HG03025 (cell line): Measurements from ENCODE around the gene FREM2.

Experiments
- ATAC-seq: cut with Tn5 transposase; IDR thresholded peaks from one replicate; pipeline ENCODE4 v1.9.1; 2021; ENCODE audit warnings: mild to moderate bottlenecking, moderate library complexity; ENCODE audit not compliant: unreplicated experiment, low FRiP score

Gene FREM2

DNA sequence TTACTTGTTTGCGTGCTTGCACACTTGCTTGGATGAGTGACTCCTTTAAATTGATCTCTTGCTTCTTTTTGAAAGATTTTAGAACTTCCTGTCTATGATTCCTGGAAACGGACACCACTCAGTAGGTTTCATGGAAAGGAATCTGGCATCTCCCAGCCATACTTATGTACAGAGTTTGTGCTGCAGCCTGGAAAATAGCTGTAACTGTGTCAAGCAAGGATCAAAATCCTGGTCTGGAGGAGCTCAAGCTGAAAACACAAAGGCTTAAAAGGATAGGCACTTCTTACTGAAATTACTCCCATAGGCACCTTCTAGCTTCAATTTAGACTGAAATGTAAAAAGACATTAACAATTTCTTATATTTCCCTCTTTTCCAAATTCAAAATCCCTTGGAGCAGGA lies 1.4 kb upstream of the FREM2 start:
- ATAC-seq = no peak

DNA sequence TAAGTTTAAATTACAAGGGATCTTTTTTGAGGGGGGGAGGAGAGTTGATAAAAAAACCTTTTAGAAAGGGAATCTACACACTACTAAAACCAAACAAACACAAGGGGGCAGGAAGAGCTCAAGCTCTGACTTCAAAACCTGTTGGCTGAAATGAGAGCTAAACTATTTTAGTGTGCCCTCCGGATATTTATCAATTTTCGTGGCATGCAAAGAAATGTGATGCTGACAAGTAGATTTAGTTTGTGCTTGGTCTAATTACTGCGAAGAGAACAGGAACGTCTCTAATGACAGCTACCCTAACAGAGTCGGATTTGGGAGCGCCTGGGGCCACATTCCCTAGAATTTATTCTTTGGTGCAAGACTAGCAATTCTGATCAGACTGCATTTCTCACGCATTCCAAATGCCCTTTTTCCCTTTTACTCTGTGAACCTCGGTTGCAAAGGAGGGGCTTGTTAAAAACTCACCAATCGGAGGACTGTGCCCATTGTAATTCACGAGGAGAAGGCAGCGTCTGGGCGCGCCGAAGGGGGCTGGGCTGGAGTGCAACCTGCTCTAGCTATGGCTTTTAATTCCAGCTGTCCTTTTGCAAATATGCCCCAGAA lies 802 bp upstream of the FREM2 start:
- ATAC-seq = no peak

DNA sequence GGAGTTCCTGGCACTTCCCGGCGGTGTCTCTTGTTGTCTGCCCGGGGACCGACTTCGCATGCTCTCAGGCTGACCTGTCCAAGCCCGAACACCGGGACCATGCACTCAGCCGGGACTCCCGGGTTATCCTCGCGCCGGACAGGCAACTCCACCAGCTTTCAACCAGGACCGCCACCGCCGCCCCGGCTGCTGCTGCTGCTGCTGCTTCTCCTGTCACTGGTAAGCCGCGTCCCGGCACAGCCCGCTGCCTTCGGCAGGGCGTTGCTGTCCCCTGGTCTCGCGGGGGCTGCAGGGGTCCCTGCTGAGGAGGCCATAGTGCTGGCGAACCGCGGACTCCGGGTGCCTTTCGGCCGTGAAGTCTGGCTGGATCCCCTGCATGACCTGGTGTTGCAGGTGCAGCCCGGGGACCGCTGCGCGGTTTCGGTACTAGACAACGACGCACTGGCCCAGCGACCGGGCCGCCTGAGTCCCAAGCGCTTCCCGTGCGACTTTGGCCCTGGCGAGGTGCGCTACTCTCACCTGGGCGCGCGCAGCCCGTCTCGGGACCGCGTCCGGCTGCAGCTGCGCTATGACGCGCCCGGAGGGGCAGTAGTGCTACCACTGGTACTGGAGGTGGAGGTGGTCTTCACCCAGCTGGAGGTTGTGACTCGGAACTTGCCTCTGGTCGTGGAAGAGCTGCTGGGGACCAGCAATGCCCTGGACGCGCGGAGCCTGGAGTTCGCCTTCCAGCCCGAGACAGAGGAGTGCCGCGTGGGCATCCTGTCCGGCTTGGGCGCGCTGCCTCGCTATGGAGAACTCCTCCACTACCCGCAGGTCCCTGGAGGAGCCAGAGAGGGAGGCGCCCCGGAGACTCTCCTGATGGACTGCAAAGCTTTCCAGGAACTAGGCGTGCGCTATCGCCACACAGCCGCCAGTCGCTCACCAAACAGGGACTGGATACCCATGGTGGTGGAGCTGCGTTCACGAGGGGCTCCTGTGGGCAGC lies 661 bp downstream of the FREM2 start:
- ATAC-seq = no peak

DNA sequence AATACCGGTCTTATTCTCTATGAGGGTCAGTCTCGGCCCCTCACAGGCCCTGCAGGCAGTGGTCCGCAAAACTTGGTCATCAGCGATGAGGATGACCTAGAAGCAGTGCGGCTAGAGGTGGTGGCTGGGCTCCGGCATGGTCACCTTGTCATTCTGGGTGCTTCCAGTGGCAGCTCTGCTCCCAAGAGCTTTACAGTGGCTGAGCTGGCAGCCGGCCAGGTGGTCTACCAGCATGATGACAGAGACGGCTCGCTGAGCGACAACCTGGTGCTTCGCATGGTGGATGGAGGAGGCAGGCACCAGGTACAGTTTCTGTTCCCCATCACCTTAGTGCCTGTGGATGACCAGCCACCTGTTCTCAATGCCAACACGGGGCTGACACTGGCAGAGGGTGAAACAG lies 1.8 kb downstream of the FREM2 start:
- ATAC-seq = no peak

DNA sequence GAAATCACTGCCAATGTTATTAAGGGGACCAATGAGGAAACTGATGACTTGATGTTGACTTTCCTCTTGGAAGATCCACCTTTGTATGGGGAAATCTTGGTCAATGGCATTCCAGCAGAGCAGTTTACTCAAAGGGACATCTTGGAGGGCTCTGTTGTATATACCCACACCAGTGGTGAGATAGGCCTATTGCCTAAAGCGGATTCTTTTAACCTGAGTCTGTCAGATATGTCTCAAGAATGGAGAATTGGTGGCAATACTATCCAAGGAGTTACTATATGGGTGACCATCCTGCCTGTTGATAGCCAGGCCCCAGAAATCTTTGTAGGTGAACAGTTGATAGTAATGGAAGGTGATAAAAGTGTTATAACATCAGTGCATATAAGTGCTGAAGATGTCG lies 3.4 kb downstream of the FREM2 start:
- ATAC-seq = no peak

DNA sequence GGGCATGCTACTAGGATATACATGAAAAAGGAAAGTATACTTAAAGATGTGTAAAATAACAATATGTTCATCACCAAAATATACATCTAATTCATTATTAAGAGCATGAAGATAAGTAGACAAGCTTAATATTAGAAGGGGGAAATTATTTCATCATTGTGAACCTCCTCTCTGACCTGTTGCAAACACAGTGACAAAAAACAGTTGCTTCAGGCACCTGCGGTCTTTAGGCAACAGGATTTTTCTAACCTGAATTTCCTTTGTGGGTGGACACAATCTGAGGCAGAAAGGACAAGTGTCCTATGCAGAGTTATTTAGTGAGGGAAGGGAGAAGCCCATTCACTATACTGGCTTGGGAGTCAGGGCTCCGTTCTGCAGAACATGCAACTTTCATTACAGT lies 6.3 kb downstream of the FREM2 start:
- no peak for ATAC-seq

DNA sequence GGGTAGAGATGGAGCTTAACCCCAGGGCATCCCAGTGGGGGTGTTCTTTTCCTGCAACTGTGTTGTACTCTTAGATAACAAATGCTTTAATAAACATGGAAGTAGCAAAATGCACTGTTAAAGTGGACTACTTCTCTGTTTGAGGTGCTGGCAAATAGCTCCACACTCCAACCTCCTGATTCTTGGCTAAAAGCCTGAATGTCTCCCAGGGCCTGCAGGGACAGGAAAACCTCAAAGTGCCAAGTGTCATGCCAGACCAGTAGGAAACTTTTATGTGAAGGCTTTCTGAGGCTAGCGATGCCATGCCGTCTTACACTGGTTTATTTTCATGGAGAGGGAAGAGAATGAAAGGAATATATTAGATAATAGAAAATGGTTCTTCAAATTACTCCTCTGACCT lies 6.8 kb downstream of the FREM2 start:
- no peak for ATAC-seq

DNA sequence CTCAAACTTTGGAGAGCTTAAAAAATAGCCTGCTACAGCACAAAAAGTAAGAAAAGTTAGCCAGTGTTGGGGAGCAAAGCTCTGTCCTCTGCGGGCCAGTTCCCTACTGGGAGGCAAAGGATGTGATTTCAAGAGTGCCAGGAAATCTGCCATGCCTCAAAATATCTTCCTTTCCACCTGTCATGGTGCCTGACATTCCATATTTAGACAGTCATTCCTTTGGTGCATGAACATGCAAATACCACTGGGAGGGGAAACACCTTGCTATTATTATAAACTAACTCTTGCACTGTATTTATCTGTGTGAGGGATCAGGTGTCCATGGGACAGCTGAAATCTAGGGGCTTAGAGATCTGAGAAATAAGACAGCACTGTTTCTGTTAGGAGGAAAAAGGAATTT lies 10.3 kb downstream of the FREM2 start:
- no peak for ATAC-seq

DNA sequence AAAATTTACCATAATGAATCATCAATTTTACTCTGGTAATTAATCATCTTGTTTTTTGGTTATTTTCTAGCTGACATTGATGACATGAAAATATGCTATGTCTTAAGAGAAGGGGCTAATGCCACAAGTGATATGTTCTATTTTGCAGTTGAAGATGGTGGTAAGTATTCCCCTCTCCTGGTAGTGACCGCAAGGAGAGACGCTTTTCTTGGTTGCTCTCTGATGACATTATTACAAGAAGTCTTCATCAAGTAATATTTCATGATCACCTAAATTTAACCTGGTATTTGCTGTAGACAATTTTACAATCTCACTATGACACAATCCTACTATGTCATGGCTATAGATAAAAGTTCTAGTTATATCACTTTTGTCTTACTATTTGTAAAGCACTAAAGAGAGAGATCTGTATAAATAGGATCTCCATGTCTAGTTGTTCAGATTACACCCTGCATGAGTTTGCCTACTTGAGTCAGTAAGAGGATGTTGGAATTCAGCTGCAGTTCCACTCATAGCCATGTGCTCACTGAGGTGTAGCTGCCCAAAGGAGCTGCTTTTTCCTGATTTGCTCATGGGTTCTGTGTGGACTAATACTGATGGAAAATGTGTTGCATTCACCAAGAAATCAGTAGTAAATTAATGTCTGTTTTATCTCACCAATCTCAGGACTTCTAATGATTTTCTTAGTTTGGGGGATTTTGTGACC lies 10.9 kb downstream of the FREM2 start:
- no peak for ATAC-seq

DNA sequence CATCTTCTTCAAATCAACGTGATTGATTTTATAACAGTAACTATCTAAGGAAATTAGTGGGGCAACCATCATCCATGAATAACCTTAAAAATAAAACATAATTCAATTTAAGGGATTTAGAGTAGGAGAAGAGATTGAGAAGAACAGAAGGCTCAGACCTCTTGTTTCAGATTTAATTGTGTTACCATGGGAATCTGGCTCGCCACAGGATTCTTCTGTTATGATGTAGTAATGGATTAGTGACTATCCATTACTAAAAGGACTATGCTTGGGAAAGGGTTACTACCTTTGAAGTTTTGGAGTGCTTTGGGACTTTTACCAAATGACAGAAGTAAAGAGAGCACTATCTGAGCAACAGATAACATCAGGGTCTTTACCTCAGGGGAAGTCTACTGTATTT lies 13.2 kb downstream of the FREM2 start:
- no peak for ATAC-seq

DNA sequence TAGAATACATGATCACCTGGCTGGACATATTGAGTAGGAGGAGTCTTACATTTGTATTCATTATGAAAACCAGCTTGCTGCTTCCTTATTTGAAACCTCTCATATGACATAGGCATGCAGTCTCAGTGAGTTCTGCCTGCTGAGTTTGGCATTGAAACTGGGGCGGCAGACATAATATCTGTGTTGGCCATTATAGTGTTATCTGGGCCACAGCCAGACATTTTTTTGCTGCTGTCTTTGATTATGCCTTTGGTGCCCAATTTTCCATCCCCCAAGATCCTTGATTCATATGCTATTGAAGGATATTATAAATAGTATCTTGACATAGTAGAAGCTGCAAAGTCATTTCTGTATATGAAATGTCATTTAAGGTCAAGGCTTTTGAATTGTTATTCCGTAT lies 15.8 kb downstream of the FREM2 start:
- ATAC-seq = no peak

DNA sequence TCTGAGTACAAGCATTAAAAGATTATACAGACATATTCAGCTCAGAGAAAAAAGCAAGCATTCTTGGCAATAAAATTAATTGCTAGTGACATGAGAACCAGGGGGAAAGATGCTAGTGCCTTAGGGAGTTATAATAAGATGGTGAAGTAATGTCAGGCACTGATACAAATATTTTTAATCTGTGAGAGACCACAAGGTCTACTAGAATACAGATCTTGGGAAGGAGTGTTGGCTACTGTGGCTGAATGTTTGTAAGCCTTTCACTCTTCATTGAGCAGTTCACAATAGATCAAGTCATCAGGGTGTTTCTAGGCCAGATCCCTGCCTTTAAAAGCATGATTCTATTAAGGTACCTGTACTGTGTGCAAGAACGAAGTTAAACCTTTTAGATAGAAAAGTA lies 16.4 kb downstream of the FREM2 start:
- no peak for ATAC-seq

DNA sequence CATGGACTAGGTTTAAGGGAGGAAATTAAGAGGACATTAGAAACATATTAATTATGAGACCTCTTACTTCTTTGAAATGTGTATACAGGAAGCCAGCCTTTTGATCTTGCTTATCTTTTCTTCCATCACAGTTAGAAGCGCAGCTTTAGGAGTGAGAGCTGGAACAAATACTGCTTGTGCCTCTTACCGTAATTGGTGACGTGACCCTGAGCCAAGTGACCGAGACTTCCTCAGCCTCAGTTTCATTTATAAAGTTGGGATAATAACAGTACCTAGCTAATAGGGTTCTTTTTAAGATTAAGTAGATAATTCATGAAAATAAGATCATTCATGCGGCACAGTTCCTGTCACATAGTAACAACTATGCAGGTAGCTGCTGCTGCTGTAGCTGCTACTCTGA lies 18.5 kb downstream of the FREM2 start:
- ATAC-seq = no peak

DNA sequence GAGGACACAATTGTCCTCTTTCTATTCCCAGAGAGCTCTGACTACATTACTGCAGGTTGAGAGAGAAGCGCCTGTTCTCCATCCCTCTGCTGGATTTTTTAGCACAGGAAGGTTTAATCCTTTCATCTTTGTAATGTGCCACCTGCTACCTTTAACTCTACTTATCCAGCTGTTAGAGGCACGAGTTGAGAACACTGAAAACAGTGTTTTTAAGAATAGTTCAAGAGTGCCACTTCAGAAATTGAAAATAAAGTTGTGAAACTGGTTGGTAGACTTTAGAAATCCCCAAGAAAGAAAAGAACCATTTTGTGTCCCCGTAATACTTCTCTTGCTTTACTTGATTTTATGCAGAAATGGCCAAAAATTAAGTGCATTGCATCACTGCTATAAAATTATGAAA lies 20.6 kb downstream of the FREM2 start:
- no peak for ATAC-seq

DNA sequence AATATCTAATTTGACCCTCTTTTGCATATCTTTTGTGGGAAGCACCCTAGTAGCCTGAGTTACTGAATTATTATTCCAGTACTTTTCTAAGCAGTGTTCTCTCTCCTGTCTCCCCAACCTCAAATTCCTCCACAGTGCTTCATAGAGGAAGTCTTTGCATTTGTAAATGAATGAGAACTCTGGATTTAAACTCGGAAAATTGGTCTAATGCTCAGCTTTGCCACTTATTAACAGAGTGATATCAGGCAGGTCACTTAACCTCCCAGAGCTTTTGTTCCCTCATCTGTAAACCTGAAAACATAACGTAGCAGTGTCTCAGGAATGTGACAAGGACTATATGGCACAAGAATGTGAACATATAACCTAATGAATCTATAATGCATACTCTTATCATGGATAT lies 26.2 kb downstream of the FREM2 start:
- no peak for ATAC-seq

DNA sequence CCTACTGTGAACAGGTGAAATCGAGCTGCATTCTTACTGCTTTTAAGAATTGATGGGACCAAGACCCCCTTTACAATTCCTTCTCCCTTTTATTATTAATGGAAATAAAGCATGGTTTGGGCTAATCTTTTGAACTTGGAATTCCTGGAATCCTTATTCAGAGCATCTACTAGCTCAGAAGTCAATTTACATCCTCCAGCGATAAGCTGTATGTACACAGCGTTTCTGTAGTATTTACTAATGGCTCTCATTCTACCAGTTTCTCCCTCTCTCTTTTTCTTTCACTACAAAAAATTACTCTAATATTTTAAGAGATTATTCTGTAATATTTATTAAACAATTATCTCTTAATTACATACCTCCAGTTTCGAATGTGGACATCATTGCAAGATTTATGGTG lies 31.5 kb downstream of the FREM2 start:
- no peak for ATAC-seq

DNA sequence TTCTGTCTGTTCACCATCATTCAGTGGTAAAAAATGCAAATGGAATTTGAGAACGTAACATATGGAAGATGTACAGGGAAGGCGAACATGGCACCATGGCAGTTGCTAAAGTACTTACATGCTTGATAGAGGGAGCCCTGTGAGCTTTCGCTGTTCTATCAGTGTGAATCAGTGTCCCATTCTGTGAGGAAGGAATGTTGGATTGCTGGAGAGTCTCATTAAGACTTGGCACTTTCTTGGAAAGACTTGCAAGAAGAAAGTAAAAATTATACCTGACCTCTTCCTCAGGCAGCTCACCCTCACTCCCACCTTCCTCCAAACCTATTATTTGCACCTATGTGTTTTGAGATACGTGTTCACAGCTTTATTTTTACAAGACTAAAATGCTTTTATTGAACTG lies 43.5 kb downstream of the FREM2 start:
- no peak for ATAC-seq

DNA sequence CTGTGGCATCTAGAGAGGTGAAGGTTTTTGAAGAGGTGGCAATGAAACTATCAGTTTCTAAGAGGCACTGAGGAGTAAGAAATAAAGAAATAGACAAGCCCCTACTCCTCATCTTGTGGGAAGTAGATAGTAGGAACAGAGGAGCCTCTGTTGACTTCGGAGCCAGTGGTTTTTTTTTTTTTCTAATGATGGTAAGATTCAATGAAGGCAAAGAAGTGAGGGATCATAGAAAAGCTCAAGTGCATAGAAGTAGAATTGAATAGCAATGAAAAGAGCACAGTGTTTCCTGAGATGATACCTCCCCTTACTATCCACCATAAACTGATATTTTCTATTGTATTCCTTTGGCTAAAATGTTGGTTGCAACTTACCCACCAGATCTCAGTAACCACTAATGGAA lies 46.3 kb downstream of the FREM2 start:
- no peak for ATAC-seq

DNA sequence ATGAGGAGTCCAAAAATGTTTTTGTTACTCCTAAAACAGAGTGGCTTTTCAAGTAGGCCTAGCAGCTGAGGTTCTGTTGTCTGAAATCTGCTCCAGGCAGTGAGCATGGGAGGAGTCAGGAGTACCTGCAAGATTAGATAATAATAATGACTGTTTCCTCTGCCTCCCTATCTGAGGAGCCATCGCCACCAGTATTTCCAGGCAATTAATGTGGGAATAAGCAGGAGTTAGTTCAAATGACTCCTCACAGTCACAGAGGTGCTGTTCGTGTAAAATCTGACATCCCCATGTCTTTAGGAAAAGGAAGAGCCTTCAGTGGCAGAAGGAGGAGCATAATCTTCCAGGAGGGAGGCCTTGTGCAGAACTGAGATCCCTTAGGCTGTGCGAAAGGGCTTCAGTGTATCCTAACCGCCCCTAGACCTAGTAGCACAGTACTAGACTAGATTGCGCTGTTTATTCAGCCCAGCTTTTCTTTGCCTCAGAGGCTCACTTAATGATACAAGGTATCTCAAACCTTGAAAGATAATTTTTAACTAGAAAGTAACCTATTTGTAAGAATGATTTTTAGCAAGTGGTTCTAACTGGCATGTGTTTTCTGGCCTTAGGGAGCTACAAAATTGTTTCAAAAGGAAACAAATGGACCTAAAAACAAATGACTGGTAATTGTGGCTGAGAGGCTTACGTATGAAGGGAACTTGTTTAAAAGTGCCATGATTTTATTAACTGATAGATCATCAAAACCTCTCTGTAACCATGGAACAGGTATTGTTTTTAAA lies 49.0 kb downstream of the FREM2 start:
- no peak for ATAC-seq

DNA sequence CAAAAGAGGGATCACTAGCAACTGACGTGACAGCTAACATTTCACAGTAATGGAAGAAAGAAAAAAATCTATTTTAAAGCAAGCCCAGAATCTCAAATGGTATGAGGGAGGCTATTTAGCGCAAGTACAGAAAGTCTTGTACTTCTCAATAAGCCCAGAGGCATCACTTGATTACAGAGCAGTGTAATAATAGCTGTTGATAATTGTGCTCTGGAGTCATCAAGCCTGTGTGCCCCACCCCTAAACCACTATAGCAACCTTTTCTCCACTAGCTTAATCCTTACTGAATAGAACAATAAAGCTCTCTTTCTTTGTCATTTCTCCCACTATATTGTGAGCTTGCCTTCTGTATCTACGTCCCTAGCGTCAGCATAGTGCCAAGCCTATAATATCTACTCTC lies 56.6 kb downstream of the FREM2 start:
- no peak for ATAC-seq

DNA sequence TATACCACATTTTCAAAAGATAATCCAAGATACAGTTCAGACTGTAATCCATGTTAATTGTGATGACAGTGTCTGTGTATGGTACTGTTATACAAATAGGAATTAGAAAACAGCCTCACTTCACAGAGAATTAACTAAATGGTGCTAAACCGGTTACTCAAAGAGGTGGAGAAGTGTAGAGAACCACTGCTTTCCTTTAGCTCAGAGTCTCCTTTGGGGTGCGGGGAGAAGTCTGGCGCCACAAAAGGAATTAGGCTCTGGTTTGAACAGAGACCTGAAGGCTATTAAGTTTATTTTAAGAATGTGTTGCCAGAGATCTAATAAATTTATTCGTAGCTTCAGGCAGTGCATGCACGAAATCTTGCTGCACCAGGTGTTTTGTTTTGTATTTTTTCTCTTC lies 65.8 kb downstream of the FREM2 start:
- no peak for ATAC-seq
